SKM-1 treated with dmso at 0.1 percent for 144 hours (cell line): ENCODE measurements around the gene OR52E8.

ENCODE experiments used
- DNase-seq: peaks from one replicate; lab custom pipeline; 2025; ENCODE audit not compliant: unreplicated experiment; lab: John Stamatoyannopoulos, UW

Gene OR52E8

DNA sequence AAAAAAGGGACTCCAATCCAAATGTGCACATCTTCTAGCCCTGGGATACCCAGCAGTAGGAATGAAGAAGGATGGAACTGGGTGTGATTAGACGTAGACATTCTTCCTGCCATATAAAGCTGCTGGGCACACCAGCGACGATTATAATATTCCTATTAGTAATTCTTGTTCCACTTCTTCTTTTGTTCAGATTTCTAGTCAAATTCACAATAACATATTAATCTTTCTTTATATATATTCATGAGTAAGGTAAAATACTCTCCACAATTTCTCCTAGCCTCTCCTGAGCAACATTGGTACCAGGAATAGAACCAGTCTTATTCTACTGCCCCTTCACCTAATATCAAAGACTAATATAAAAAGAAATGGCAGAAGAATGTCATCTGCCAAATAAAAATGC lies at the start of gene OR52E8:
Gene OR52E8 (minus strand): TSS at position 101 of the 400 bp plus-strand sequence. CDS start 0 bp downstream, at position 101.
- no peak for DNase-seq

DNA sequence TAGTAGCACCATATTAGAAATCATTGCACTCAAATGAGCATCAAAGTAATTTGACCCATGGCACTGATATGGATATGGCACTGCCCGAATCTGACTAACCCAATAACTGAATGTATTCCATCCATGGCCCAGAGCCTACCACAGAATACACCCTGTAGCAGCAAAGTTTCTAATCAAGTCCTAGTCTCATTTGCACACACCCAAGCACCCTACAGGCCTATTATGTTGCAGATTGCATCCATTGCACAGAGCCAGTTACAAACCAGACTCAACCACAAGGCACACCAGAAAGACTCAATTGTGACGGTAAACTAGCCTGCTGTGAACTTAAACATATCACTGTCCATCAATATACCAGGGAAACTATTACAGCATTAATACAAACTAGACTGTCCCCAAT lies 42.0 kb upstream of the OR52E8 start:
- DNase-seq = no peak

DNA sequence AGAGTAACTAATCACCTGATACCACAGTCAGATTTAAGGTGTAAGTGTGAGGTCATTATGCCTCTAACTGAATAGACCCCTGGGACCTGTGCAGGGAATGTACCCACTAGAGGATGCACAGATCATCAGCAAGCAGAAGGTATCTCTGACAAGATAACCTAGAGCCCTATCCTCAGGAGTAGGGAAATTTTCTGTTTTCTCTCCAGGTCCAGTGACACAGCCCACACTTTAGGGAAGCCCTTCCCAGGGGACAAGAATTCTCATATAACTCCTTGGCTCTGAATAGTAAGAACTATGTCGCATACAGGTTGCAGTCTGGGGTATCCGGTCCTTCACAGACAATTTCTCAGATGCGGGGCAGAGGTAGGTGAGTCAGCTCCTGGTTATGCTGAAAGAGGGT lies 35.4 kb upstream of the OR52E8 start, which contains the start of gene OR52E5:
Gene OR52E5 (plus strand): TSS at position 301 of the 400 bp plus-strand sequence. CDS start 7,569 bp downstream, outside the sequence.
- no peak for DNase-seq

DNA sequence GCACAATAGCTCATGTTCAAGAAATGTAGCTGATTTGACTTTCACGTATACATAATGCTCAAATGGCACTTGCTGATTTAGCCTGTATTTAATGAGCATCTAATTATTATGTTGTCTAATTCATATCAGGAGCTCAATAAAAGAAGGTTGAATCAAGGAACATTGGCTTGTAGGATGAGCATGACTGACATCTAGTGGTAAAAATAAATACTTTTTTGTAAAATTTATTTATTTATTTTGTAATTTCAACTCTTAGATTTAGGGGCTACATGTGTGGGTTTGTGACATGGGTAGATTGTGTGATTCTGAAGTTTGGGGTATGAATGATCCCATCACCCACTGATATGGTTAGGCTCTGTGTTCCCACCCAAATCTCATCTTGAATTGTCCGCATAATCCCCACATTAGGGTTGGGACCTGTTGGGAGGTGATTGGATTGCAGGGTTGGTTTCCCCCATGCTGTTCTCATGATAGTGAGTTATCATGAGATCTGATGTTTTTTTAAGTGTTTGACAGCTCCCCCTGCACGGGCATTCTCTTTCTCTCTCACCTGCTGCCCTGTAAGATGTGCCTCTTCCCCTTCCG lies 33.8 kb upstream of the OR52E8 start:
- peak; percentile 47 for DNase-seq

DNA sequence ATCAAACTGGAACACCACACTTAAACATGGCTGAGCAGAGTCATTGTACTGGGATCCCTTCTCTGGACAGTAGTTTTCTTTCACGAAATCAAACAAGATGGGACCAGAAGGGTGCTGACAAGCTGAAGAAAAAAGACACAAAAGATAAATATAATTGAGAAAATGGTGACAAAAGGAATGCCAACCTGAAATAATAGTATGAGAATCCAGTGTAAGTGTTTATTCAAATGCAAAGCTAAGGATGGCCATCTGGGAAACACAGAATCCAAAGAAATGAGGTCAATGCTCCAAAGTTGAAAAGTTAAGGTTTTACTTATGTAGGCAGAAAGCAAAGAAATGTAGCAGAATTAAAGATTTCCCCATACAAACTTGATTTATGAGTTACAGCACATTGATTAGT lies 30.2 kb upstream of the OR52E8 start:
- DNase-seq = no peak

DNA sequence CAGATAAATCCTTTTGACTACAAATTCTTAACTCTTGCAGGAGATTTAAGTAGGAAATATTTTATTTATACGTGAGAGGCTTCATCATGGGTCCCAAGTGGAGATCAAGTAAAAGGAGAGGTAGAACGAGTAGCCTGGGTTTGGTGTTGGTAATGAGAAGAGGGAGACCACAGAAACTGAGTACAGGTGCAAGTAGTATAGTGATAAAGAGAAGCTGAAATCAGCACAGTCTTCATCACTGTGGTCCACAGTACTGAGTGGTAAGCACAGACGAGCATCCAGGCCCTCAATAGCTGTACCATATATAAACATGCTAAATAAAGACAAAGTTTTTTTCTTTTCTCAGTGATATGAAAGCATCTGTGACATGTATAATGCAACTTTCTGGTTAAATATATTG lies 29.7 kb upstream of the OR52E8 start:
- no peak for DNase-seq

DNA sequence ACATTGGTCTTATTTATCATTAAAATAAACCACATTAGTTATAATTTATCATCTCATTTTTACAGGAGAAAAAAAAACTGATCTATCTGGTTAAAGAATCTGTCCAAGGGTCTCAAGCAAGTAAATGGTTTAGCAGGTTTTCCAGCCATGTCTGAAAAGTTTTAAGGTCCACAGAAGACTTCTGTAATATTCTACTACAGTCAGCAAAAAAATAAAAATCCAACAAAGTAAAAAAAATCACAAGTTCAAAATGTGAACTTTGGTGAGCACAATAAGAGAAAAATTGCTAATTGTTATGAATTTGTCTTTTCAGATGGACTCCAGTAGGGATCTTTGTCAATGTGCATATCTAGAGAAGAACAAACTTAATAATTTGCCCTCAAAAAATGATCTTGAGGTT lies 24.3 kb upstream of the OR52E8 start:
- no peak for DNase-seq

DNA sequence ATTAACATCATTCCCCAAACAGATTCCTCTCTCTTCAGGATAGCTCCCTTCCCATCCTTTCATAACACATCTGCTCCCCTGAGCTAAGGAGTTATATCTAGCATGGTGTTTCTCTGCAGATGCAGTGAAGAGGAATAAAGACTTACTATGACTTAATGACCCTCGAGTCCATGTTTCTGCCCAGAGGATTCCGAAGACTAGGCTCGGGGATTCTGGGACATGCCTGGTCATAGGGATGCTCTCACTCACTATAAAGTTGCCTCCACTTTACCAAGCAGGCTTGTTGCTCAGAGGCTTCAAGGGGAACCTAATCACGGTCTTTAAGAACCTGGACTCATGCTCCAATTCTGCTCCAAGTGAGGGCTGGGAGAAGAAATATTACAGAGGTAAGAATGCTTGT lies 22.8 kb upstream of the OR52E8 start, which contains the start of gene OR52E4:
Gene OR52E4 (plus strand): TSS at position 301 of the 400 bp plus-strand sequence. CDS start 3,664 bp downstream, outside the sequence.
- DNase-seq = no peak

DNA sequence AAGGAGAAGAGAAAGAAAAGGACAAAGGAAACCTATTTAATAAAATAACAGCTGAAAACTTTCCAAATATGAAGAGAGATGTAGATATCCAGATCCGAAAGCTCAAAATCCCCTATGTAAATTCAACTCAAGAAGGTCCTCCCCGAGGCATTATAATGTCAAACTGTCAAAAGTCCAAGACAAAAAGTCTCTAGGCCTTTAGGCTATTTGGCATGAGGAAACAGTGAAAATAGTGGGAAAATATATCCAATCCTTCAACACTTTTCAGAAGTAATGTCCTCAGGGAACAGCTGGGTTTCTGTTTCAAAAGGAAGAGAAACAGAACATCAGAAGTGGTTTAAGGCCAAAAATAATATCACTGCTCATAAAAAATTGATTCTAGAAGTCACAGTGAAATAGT lies 21.1 kb upstream of the OR52E8 start:
- DNase-seq = no peak

DNA sequence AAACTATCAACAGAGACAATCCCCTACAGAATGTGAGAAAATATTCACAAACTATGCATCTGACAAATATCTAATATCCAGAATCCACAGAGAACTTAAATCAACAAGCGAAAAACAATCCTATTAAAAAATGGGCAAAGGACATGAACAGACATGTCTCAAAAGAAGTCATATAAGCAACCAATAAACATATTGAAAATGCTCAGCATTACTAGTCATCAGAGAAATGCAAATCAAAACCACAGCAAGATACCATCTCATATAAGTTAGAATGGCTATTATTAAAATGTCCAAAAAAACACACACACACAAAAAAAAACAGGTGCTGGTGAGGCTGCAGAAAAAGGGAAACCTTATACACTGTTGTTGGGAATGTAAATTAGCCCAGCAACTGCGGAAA lies 8.3 kb upstream of the OR52E8 start:
- DNase-seq = no peak

DNA sequence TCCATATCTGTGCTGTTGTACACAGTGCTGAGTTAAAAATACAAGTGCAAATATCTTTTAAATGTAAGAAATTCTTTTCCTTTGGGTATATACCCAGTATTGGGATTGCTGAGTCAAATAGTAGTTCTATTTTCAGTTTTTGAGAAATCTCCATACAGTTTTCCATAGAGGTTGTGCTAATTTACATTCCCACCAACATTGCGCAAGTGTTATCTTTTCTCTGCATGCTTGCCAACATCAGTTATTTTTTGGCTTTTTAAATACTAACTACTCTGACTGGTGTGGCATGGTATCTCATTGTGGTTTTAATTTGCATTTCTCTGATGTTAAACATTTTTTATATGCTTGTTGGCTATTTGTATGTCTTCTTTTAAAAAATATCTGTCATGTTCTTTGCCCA lies 6.5 kb downstream of the OR52E8 start:
- no peak for DNase-seq

DNA sequence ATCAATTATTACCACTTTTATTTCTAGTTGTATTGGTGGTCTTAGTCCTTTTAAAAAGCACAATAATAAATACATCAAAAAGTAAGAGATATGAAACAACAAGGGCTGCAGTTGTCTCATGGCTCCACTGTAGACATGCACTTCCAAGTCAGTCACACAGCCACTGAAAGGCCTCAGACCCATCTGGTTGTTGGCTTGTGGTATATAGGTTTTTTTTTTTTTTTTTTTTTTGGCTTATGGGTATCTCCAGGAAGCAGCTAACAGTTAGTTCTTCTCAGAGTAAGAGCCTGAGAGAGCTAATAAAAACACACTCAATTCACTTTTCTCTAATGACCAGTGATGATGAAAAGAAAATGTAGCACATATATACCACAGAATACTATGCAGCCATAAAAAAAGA lies 9.8 kb downstream of the OR52E8 start:
- DNase-seq = no peak

DNA sequence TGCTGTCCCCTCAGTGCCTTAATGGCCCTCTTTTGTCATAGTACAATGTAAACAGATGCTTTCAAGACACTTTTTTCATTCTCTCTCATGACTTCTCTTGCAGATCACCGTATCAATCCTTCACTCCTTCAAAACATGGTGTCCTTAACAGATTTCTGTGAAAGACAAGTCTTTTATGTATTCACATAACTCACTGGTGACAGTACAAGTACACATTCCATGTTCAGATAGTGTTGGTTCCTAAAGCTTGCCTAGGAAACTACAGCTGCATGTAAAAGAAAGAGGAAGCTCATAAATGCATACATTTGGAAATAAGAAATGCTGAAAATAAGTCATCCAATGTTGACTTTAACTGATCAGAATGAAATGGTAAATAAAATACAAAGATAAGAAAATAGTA lies 10.8 kb downstream of the OR52E8 start:
- no peak for DNase-seq

DNA sequence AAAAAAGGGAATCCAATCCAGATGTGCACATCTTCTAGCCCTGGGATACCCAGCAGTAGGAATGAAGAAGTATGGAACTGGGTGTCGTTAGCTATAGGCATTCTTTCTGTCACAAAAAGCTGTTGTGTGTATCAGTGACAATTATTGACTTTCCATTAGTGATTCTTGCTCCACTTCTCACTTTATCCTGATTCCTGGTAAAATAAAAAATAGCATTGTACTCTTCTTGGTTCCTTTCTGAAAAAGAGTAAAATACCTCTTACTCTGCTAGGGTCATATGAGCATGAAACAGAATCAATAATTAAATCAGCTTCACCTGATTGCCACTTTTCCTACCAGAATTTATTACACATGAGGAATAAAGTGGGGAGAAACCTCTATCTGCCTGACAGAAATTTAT lies 15.7 kb downstream of the OR52E8 start, which contains the start of gene OR52E6:
Gene OR52E6 (minus strand): TSS at position 101 of the 400 bp plus-strand sequence. CDS start 0 bp downstream, at position 101.
- no peak for DNase-seq

DNA sequence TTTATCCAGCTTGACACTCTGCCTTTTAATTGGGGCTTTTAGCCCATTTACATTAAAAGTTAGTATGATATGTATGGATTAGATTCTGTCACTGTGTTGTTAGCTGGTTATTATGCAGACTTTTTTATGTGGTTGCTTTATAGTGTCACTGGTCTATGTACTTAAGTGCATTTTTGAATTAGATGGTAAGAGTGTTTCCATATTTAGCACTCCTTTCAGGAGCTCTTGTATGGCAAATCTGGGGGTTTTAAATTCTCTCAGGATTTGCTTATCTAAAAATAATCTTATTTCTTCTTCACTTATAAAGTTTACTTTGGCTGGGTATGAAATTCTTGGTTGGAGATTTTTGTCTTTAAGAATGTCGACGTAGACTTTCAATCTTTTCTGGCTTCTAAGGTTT lies 19.8 kb downstream of the OR52E8 start:
- no peak for DNase-seq

DNA sequence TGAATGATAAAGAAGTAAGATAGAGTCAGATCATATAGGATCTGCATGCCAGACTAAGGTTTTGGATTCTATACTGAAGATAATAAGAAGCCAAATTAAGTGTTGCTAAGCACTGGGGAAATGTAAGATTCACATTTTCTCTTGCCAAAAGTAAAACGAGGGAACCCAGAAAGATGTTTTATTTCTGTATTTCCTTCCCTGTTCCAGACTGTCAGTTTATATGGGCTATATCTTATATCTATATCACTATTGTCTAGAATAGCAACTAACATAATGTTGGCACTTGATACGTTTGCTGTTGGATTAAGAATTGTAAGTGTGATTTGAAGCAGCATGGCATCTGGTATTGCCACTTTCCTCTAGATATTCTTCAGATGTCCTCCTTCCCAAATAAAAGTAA lies 24.0 kb downstream of the OR52E8 start:
- DNase-seq = no peak

DNA sequence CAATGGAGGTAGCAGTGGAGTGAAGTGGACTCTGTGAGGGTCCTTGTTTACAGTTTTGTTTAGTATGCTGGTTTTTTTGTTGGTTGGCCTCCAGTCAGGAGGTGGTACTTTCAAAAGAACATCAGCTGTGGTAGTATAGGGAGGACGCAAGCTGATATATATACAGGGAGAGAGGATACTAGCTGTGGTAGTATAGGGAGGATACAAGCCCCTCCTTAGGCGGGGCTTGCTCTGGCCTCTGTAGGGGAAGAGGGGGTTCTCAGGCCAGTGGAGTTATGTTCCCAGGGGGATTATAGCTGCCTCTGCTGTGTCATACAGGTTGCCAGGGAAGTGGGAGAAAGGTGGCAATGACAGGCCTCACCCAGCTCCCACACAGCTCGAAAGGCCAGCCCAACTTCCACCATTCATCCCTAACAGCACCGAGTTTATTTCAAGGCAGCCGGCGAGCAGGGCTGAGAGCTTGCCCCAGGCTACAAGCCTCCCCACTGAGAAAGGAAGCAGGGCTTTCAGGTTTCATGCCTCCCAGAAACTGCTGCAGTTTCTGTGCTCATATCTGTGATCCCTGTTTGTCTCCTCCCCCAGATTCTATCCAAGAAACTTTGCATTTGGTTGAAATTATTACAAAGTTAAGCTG lies 26.2 kb downstream of the OR52E8 start:
- DNase-seq = no peak

DNA sequence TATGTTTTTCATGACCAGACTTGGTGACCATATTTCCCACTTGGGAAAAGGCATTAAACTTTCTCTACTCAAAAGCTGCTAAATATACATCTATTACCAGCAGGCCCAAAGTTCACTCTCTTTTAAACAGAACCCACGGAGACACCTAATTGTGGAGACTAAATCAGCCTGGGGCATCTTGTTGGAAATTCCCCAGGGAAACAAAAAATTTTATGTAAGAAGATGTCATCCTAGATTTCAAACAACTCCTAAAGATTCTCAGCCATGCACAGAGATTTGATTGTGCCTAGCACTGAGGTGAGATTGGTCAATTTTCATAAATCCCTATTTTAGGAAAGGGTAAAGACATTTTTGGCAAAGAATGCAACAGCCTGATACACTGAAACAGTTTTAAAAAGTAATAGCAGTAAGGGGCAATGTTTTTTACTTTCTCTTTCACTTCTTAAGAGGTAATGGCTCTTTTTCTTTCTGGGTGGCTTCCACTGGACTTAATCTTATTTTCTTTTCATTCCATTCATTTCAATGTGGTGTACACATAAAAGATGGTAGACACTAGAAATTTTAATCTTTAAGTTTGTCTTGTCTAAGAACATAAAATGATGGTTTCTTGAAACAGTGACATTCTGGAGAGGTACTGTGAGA lies 39.1 kb downstream of the OR52E8 start:
- no peak for DNase-seq

DNA sequence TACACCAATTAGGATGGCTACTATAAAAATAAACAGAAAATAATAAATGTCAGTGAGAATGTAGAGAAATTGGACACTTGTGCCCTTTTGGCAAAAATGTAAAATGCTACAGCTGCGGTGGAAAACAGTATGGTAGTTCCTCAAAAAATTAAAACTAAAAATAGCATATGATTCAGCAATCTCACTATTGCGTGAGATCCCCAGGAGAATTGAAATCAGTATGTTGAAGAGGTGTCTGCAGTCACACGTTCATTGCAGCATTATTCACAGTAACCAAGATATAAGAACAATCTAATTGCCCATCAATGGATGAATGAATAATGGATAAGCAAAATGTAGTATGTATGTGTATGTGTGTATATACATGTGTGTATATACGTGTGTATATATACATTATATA lies 42.0 kb downstream of the OR52E8 start:
- peak; percentile 94 for DNase-seq

DNA sequence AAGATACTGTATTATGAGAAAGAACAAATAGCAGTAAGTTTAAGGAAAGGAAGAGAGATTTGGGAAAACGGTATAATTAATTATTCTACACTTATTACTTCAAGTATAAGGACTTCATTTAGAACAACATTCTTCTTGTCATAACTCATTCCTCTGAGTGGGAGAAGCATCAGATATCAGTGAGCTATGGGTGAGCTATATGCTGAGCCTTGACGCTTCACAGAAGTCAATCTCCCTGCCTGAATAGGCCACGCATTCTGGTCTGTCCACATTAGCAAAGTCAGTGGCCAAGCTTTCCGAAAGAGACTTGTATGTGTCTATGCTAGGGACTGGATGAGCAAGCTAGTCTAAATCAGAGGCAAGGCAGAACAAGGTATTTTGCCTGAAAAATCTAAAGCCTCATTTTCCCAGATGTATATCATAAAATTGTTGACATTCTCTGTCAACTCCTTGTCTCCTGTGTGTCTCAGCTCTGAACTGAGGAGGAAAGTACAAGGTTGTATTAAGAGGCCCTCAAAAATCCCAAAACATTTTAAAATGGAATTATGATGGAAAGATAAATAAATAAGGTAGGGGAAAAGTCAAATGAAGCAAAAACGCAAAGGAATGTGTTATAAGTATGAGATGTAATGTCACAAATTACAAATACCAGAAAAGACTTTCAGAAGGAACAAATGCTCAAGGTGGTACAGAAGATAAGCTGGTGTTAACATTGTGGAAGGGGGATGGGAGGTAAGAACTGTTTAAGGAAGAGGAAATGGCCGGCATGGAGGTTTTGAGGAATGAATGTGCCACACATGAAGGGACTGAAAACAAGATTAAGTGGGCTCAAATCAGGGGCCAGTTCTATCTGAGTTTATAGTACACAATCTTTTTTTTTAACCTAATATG lies 47.3 kb downstream of the OR52E8 start:
- no peak for DNase-seq

DNA sequence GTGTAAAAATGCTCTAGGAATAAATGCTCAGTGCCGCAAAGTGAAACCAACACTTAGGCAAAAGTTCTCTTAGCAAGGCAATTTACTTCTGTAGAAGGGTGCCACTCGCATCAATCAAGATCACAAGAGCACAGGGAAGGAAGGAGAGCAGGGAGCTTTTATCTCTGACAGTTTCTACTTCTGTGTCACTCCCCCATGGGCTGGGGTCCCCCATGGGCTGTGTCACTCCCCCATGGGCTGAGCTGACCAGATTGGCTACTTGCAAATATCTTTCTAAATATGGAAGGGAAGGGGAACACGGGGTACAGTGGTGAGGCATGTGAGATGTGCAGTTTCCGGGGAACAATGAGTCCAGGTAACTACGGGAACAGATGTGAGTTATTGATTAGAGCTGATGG lies 48.4 kb downstream of the OR52E8 start:
- DNase-seq = no peak
